Measurements from ENCODE around the gene USP15. TPM values are rescaled to one million over a fixed set of nuclear protein-coding genes. Genes with fewer than 3 reads are reported as not detected.

The USP15 gene
- total and polyA plus RNA-seq, 2 of the 4 experiments (the other 2 are of a cell fraction) = 28.5 to 49.6 TPM

GRCh38 chr12:62251609-62251958, 8.6 kb upstream of the USP15 start:
- no peak overlapping the region for H3K27ac ChIP-seq (ENCODE audit: insufficient read depth, low read length)
- no peak overlapping the region for H3K14ac ChIP-seq (replicated peaks; ENCODE audit: low read depth, low read length)
- H2BK15ac ChIP-seq (ENCODE audit: low read depth, low read length) = no peak overlapping the region
- H4K91ac ChIP-seq (ENCODE audit: insufficient read depth, low read depth, low read length) = no peak overlapping the region
- H4K8ac ChIP-seq (ENCODE audit: low read depth in 2 of 2, low read length in 2 of 2) = no peak overlapping the region
- no peaks in the 10 kb centered on the region for H3K9me1 ChIP-seq (ENCODE audit: insufficient read depth, low read length)
- H3K36me3 ChIP-seq (ENCODE audit: control insufficient read depth, insufficient read depth, low read length) = no peaks in the 10 kb centered on the region
- TF ChIP-seq RAD21 (IDR thresholded peaks at IDR 0.05; ENCODE audit: low read length) (no peak), POLR2A (IDR thresholded peaks at IDR 0.05; ENCODE audit: low read depth, low read length) (no peak), SMC3 (IDR thresholded peaks at IDR 0.05; ENCODE audit: low read depth, low read length) (no peak), MAFK (IDR thresholded peaks at IDR 0.05; ENCODE audit: low read depth, low read length) (no peak), RFX5 (IDR thresholded peaks at IDR 0.05; ENCODE audit: low read depth, low read length) (no peak), CHD1 (IDR thresholded peaks at IDR 0.05; ENCODE audit: low read depth, low read length) (no peak)
- dilution Hi-C loops (cut with HindIII; ENCODE audit: low sequenced_read_pairs, unreplicated experiment) (no loop called here), in situ Hi-C loops (cut with MboI; ENCODE audit: low sequenced_read_pairs) (no loop called here), intact Hi-C loops (cut with micrococcal nuclease) (no loop called here)
- H2AFZ ChIP-seq (replicated peaks; ENCODE audit: low read length, poor library complexity) = no peak overlapping the region
- no peak overlapping the region for H3K4me3 ChIP-seq (ENCODE audit: insufficient read depth, low read depth, low read length)
- no peak overlapping the region for H2AK9ac ChIP-seq (replicated peaks; ENCODE audit: low read depth, low read length, poor library complexity)
- H3K4me2 ChIP-seq (ENCODE audit: low read depth, low read length) = no peak overlapping the region
- no TSS peak for BruUV-seq (replicated peaks)
- H3K9me3 ChIP-seq (ENCODE audit: control insufficient read depth, insufficient read depth, low read length) = no peaks in the 10 kb centered on the region
- no peaks in the 10 kb centered on the region for H3K27me3 ChIP-seq (ENCODE audit: control insufficient read depth, insufficient read depth, low read length)
- H3K9ac ChIP-seq (ENCODE audit: low read depth, low read length) = no peak overlapping the region
- no peak overlapping the region for H3K18ac ChIP-seq (ENCODE audit: low read depth, low read length)
- ATAC-seq (ENCODE audit: low read depth) (no peak), DNase-seq (no peak)
- H3K4ac ChIP-seq (ENCODE audit: low read depth, low read length) = no peak overlapping the region
- peaks cover 3% of the 10 kb centered on the region; the same call in 1 of the 2 replicates for H3K4me1 ChIP-seq (ENCODE audit: control insufficient read depth, insufficient read depth, low read length)
- H3K79me1 ChIP-seq (ENCODE audit: low read depth in 1 of 2, low read length in 2 of 2) = no peaks in the 10 kb centered on the region
- no peak overlapping the region for H2BK5ac ChIP-seq (ENCODE audit: low read depth, low read length, poor library complexity, severe bottlenecking)
- H4K20me1 ChIP-seq (ENCODE audit: insufficient read depth, low read length) = no peaks in the 10 kb centered on the region
- ChIA-PET POLR2A (ENCODE audit: unreplicated experiment) (no interaction called here), CTCF (no interaction called here)
- H4K5ac ChIP-seq (ENCODE audit: low read depth, low read length) = no peak overlapping the region
- H2BK20ac ChIP-seq (ENCODE audit: low read depth, low read length) = no peak overlapping the region
- no peak overlapping the region for H3K23ac ChIP-seq (ENCODE audit: low read depth, low read length)
- no peak overlapping the region for H3K56ac ChIP-seq (ENCODE audit: extremely low read depth, insufficient read depth, low read length)
- H2AK5ac ChIP-seq (ENCODE audit: low read depth, low read length) = no peak overlapping the region
- no peak overlapping the region for H2BK120ac ChIP-seq (ENCODE audit: low read depth, low read length)

Data from IMR-90 (cell line).